Choroid plexus epithelial cell (primary cell): Measurements from ENCODE around the gene SLC35G3.
"Not testable (repeated sequence)": the region's sequence is repeated elsewhere in the genome, so short reads cannot be mapped to it uniquely, and the experiment has no call there.

Experiments used
- DNase-seq: peaks from one replicate; pipeline ENCODE4 v3.0.0-alpha.2; 2010; ENCODE audit warnings: low read depth
- H3K4me3 ChIP-seq: 2 replicates; pipeline ENCODE4 v1.5.1; 2011; ENCODE audit warnings: low read depth, mild to moderate bottlenecking, control low read depth, low read length, moderate library complexity
- TF ChIP-seq, protein P1 (sequence below): conservative IDR thresholded peaks from 2 replicates; pipeline ENCODE4 v1.5.1; 2011; ENCODE audit warnings: low read depth, mild to moderate bottlenecking, control low read depth, inconsistent platforms, low read length, moderate library complexity

Gene SLC35G3

DNA sequence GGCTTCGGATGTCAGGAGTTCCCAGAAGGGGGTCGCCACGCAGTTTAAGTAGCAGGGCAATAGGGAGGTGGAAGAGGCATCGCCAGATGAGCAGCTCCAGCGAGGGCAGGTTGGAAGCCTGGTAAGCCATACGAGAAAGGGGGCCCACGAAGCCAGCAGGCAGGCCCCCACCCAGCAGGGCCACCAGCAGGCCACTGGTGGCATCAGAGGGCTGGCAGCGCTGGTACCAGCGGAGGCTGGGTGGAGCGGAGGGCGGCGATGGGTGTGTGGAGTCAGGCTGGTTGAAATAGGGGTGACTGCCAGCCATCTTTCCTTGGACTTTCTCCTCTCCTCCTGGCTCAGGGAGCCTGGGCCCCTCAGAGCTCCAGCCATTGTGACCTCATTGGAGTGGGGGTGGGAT is at the start of gene SLC35G3:
TSS of gene SLC35G3 (minus strand) at position 393 of the 400 bp plus-strand sequence. CDS start at position 307, 86 bp downstream.
- not testable (repeated sequence) for H3K4me3 ChIP-seq, DNase-seq

DNA sequence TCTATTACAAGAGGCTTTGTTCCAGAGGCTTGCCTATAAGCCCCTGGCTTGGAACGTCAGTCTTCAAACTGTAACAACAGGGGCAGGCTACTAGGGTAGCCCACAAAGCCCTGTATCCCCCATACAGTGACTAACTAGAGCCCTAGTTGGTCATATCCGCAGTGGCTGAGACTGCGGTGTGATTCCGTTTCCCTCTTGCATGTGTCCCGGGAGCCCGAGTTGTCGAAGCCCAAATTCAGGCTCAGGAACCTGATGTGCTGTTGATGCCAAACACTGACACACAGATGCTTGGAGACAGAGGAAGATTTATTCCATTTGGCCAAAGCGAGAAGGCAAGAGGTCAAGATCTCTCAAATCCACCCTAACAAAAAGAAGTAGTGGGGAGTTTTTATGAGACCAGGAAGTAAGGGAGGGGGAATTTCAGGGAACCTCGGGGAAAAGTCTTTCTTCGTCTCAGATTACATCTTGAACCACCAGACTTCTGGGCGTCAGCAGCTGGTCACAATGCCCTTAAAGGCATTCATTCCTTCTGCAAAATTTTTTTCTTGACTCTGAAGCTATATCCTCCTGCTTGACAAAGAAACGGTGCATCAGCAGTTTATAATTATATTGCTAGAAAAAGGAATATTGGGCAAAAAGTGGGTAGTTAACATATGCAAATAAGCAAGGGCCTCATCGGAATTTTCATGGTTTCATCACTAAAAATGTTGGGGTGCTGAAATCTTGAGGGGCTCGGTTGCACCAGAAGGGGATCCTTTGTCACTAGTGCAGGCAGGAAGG is 49.6 kb upstream of the SLC35G3 start:
- TF ChIP-seq, protein P1, sequence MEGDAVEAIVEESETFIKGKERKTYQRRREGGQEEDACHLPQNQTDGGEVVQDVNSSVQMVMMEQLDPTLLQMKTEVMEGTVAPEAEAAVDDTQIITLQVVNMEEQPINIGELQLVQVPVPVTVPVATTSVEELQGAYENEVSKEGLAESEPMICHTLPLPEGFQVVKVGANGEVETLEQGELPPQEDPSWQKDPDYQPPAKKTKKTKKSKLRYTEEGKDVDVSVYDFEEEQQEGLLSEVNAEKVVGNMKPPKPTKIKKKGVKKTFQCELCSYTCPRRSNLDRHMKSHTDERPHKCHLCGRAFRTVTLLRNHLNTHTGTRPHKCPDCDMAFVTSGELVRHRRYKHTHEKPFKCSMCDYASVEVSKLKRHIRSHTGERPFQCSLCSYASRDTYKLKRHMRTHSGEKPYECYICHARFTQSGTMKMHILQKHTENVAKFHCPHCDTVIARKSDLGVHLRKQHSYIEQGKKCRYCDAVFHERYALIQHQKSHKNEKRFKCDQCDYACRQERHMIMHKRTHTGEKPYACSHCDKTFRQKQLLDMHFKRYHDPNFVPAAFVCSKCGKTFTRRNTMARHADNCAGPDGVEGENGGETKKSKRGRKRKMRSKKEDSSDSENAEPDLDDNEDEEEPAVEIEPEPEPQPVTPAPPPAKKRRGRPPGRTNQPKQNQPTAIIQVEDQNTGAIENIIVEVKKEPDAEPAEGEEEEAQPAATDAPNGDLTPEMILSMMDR = no peak
- H3K4me3 ChIP-seq = peak overlapping the region; percentile 88
- peak; percentile 73 for DNase-seq

DNA sequence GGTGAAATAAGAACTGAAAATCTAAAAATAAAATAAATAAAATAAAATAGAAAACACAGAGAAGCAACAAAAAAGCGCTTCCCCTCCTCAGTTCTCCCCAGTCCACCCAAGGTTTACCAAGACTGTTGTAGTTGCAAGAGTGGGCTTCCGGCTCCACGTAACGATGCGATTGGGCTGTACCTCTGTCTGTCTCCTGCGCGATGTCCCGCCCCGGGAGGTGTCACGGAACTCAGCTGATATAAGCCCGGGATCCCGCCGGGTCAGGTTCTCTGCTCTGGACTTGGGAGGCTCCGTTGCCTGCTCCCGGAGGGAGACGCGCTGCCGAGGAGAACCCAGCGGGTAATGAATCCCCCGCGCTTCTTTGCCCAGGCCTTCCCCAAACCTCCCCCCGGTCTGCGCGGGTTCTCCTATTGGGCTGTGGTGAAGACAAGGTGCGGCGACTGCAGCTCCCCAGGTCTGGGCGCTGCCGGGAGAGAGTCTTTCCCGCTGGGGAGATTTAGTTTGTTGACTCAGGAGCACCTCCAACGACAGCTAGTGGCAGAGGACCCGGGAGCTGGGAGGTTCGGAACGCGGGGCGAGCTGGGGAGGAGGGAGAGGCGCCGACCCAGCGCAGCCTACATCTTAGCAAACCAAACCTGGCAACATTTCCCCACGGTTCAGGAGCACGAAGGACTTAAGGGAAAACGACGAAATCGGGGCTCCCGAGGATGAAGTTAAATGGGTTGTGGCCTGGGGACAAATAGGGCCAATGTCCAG is 48.8 kb upstream of the SLC35G3 start, which contains the start of gene SLFN5:
TSS of gene SLFN5 (plus strand) at position 268 of the 756 bp plus-strand sequence. CDS start 15,619 bp downstream, outside the sequence.
- peak; percentile 95 for DNase-seq
- TF ChIP-seq, protein P1 = no peak
- peak within 1 kb of the TSS; percentile 88 for H3K4me3 ChIP-seq

DNA sequence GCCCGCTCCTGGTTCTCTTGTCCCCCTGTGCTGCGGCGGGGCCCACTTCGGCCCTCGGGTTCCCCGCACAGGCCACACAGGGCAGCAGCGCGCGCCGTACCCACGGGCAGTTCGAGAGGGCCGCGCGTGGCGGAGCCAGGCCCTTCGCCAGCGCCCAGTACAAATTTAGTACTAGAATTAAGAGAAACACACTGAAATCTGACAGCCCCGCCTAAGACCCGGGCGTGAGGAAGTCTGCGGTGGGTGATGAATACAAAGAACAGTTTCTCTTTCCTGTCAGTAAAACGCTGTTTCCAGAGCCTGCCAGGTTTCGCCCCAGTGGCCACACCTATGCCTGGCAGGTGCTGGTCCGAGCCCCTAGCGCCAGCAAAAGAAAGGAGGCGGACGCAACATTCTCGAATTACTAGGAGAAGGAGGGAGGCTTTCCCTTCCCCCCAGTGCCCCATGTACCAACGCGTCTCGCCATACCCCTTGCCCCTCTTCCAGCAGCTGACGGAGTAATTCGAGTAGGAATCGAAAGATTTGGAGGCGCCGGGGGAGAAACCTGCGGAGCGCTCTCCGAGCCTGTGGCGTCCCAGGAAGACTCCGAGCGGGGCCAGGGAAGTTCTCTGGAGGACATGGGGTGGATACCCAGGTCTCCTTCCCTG is 48.1 kb upstream of the SLC35G3 start:
- TF ChIP-seq, protein P1 = peak; percentile 33
- peak overlapping the region; percentile 88 for H3K4me3 ChIP-seq
- DNase-seq = peak; percentile 47

DNA sequence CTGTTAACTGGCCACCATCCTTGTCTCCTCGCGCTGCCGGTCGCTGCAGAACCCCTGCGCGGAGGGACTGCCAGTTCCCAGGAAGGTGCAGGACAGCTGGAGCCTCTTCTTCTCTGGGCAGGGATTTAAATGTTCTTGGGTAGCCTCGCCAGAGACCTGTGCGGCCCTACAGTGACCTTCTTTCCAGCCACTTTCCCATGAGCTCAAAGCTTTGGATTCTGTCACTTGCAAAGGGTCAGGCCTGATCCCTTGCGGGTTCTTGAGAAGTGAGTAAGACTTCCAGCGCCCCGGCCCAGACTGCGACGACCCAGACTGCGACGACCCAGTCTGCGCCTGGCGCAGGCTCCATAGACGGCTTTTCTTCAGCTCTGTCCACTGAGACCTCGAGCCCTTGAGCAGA is 47.3 kb upstream of the SLC35G3 start:
- TF ChIP-seq, protein P1 = no peak
- DNase-seq = no peak
- H3K4me3 ChIP-seq = no peak overlapping the region

DNA sequence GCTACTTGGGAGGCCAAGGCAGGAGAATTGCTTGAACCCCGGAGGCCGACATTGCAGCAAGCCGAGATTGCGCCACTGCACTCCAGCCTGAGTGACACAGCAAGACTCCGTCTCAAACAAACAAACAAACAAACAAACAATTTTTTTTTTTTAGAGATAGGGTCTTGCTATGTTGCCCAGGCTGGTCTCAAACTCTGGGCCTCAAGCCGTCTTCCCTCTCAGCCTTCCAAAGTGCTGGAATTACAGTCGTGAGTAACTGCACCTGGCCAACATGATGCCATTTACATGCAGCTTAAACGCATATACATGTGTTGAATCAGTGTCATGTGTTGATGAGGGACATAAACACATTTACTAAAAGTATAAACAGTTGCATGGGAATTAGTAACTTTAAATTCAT is 46.7 kb upstream of the SLC35G3 start:
- TF ChIP-seq, protein P1 = no peak
- H3K4me3 ChIP-seq = no peak overlapping the region
- no peak for DNase-seq

DNA sequence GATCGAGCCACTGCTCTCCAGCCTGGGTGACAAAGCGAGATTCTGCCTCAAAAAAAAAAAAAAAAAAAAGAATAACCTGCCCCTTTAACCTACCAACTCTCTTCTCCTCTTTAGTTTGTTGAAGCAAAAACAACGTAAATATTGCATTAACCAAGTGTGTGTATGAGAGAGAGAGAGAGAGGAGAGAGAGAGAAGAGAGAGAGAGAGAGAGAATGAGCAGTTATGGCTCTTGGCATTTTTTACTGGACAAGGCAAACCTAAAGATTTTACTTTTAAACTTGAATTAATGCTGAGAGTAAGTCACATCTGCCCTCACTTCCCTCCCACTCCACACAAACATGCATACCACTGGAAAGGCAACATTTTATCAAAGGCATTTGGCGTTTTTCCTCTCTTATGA is 45.6 kb upstream of the SLC35G3 start:
- TF ChIP-seq, protein P1 = no peak
- H3K4me3 ChIP-seq = no peak overlapping the region
- no peak for DNase-seq
